22Rv1 (cell line): ENCODE measurements around the gene ZNF195.
"Not testable (repeated sequence)": the region's sequence is repeated elsewhere in the genome, so short reads cannot be mapped to it uniquely, and the experiment has no call there.

Experiments used
- CTCF ChIP-seq: fragments of 450-650 bp; IDR thresholded peaks from 2 replicates; pipeline ENCODE4 v1.5.1; 2017; ENCODE audit warnings: mild to moderate bottlenecking
- ZFX ChIP-seq: fragments of 450-650 bp; IDR thresholded peaks from 2 replicates; pipeline ENCODE4 v1.6.1; 2017; ENCODE audit warnings: antibody characterized with exemption, borderline replicate concordance

- TF ChIP-seq CTCF, ZFX: not testable (repeated sequence)
These were observed 22.1 kb upstream of the ZNF195 start for GRCh38 chr11:3401052-3401451.
